Psoas muscle (tissue), 8 donors: ENCODE measurements around the gene CCDC102B. TPM values are rescaled to one million over a fixed set of nuclear protein-coding genes. Genes with fewer than 3 reads are reported as not detected.

Experiments
- ATAC-seq, 4 donors: fragments of 200-7000 bp; cut with Tn5 transposase; one replicate each; pipeline ENCODE4 v1.9.1; 2020; ENCODE audit warnings: moderate library complexity in 3 of 4, mild to moderate bottlenecking in 2 of 4
- DNase-seq, 2 donors: peaks; one replicate each; pipeline ENCODE4 v3.0.0-alpha.2; 2020
- H3K27ac ChIP-seq: fragments of 200-600 bp; one replicate; pipeline ENCODE4 v1.8.0; 2022
- H3K27me3 ChIP-seq, 3 donors: fragments of 200-600 bp in 1 of 3; one replicate each; pipeline versions ENCODE4 v1.6.1 to v1.8.0; 2013 to 2022; ENCODE audit warnings: low read length in 2 of 3, mild to moderate bottlenecking in 2 of 3, moderate library complexity in 1 of 3; ENCODE audit not compliant: insufficient read depth in 3 of 3
- H3K36me3 ChIP-seq, 2 donors: fragments of 200-600 bp in 1 of 2; one replicate each; pipeline versions ENCODE4 v1.6.1 to v1.8.0; 2013 to 2022; ENCODE audit warnings: low read depth in 1 of 2, mild to moderate bottlenecking in 1 of 2, moderate library complexity in 1 of 2; ENCODE audit not compliant: insufficient read depth in 1 of 2
- H3K4me1 ChIP-seq: fragments of 200-600 bp; one replicate; pipeline ENCODE4 v1.8.0; 2022
- H3K4me3 ChIP-seq: fragments of 200-600 bp; one replicate; pipeline ENCODE4 v1.8.0; 2022; ENCODE audit warnings: mild to moderate bottlenecking
- H3K9me3 ChIP-seq: fragments of 200-600 bp; one replicate; pipeline ENCODE4 v1.8.0; 2022
- CTCF ChIP-seq: fragments of 200-600 bp; IDR thresholded peaks from one replicate; pipeline ENCODE4 v1.8.0; 2022; ENCODE audit warnings: antibody characterized with exemption
- WGBS, 3 donors: extraction: QIAGEN DNeasy Blood & Tissue Kit; methylation state at CpG; one replicate each; pipeline versions ENCODE4 v1.1.6 to v1.1.7; 2013; 5-methylcytosine and 5-hydroxymethylcytosine counted together
- intact Hi-C, 2 donors: fragments of 100-400 bp; cut with DNase I; formaldehyde crosslinking; loops; one replicate each; pipeline versions ENCODE4 v1.11.0 to v1.14.2; 2022
- polyA plus RNA-seq, 3 donors: library from polyadenylated mRNA; stranded (reverse); fragments of 200-250 nt; gene quantifications; one replicate each; pipeline ENCODE4 v1.2.3, GENCODE V29; 2013
- total RNA-seq, 4 donors: library from RNA; stranded (reverse); fragmentation: NEBNext Ultra II Directional in 2 of 4; extraction: Animal tissue kit (Norgen Biotek cat#: 25700) in 2 of 4; gene quantifications; one replicate each; pipeline versions ENCODE4 v1.2.1 to v1.2.4, GENCODE V29; 2021 to 2023
- donor health status: healthy with polysubstance abuse.
- donor health status: DM: no; HTN: no; CAD: no; lungs with moderate emphysema.
- donor health status: Bipolar disorder and iron deficiency.
- donor health status: healthy.
- donor health status: DM: yes; HTN: yes; CAD: no.
- donor health status: DM: no; HTN: no; CAD: no.
- donor health status: DM: no; HTN: no; CAD: no.
- donor health status: DM: yes; HTN: yes; CAD: no.

CCDC102B gene
- total and polyA plus RNA-seq, 7 donors = 0.66 to 3.5 (median 1.5) TPM

- no peaks in the 10 kb centered on the region for H3K4me1 ChIP-seq
- TF ChIP-seq CTCF = no peak
- H3K27me3 ChIP-seq = no peaks in the 10 kb centered on the region
- no peaks in the 10 kb centered on the region for H3K36me3 ChIP-seq
- DNase-seq = no peak
- intact Hi-C loops = no loop called here
- H3K9me3 ChIP-seq = no peaks in the 10 kb centered on the region
- no peak overlapping the region for H3K4me3 ChIP-seq
- ATAC-seq = no peak
- H3K27ac ChIP-seq = no peak overlapping the region
- 85 to 91% (median 87%) methylated on average over 2 of the region's 2 CpGs for WGBS, 3 donors
These were observed 122.0 kb downstream of the CCDC102B start for GRCh38 chr18:68919900-68920299.

DNA sequence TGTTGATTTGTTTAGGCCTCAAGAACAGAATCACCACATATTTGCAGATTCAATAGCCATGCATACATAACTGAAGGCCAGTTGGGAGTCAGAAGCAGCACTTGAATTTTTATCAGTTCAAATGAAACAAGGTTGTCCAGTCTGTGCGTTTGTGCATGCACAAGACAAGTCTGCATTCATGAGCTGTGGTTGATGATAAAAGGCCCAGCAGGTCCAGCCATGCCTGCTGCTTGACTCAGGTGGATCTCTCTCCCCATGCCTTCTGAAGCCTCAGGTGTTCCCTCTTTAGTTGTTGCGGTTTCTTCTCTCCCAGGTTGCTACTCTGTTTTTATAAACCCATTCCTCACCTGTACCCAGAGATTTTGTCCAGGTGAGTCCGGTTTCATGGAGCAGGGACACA, 124.5 kb downstream of the CCDC102B start:
- Histone ChIP-seq H3K27me3 (no peaks in the 10 kb centered on the region), H3K27ac (no peak overlapping the region), H3K36me3 (no peaks in the 10 kb centered on the region), H3K4me3 (no peak overlapping the region), H3K4me1 (no peaks in the 10 kb centered on the region), H3K9me3 (no peaks in the 10 kb centered on the region)
- intact Hi-C loops = no loop called here
- TF ChIP-seq CTCF = no peak
- WGBS, 3 donors = 83 to 91% (median 83%) methylated on average over 3 of the region's 3 CpGs
- DNase-seq = no peak
- ATAC-seq = no peak

GRCh38 chr18:68925268-68925667, 127.4 kb downstream of the CCDC102B start:
- DNase-seq (no peak), ATAC-seq (no peak)
- Histone ChIP-seq H3K4me3 (no peak overlapping the region), H3K9me3 (no peaks in the 10 kb centered on the region), H3K36me3 (no peaks in the 10 kb centered on the region), H3K27ac (no peak overlapping the region), H3K27me3 (no peaks in the 10 kb centered on the region), H3K4me1 (no peaks in the 10 kb centered on the region)
- no peak for TF ChIP-seq CTCF
- WGBS, 3 donors = 15 to 24% (median 17%) methylated on average over 1 of the region's 1 CpG
- intact Hi-C loops = no loop called here

DNA sequence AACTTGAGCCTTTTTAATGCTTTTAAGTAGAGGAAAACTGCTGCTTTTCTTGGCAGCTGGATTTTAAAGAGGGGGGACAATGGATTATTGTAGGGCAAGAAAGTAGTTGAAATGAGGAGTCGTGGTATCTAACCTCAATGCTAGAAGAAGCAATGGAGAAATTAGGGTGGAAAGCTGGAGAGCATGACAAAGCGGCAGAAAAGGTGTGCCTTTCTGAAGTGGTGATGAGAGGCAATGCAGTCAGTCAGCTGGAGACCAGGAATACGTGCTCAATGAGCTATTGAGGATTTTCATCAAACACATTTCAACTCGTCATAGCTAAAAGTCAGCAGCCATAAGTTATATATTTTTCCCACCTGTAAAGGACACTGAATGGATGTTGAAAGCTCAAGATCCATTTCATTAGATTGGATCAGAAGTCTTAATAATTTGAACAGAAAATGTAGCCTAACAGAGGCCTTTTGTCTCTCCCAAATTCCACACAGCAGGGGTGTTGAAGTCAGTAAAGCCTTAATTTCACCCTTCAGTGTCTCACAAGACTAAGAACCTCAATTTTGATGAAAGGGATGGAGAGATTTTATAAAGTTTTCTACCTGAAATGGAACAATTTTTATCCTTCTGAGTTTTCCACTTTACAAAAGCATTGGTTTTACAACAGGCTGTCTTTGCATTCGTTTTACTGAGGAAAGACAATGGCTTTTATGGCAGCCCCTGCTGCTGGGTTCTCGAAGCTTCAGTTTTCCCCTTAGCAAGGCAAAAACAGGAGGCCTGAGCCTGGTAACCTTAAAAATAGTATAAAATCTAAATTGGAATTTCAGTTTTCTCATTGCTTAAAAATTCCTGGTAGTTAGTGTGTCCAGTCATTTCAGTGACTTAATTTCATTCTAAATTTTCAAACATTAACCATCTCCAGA, 131.1 kb downstream of the CCDC102B start:
- Histone ChIP-seq H3K27ac (no peak overlapping the region), H3K9me3 (no peaks in the 10 kb centered on the region), H3K4me1 (no peaks in the 10 kb centered on the region), H3K4me3 (no peak overlapping the region), H3K27me3 (no peaks in the 10 kb centered on the region), H3K36me3 (no peaks in the 10 kb centered on the region)
- WGBS, 3 donors = 49 to 63% (median 57%) methylated on average over 6 of the region's 6 CpGs
- no peak for TF ChIP-seq CTCF
- ATAC-seq (no peak), DNase-seq (no peak)
- intact Hi-C loops = no loop called here

- H3K9me3 ChIP-seq = no peaks in the 10 kb centered on the region
- no peak overlapping the region for H3K27ac ChIP-seq
- TF ChIP-seq CTCF = no peak
- no peaks in the 10 kb centered on the region for H3K4me1 ChIP-seq
- no peaks in the 10 kb centered on the region for H3K27me3 ChIP-seq
- intact Hi-C loops = no loop called here
- no peak for ATAC-seq
- no peaks in the 10 kb centered on the region for H3K36me3 ChIP-seq
- no peak for DNase-seq
- H3K4me3 ChIP-seq = no peak overlapping the region
These were observed 137.8 kb downstream of the CCDC102B start for GRCh38 chr18:68935686-68936085.
